ENCODE measurements around the gene RIPPLY1.
"Not testable (repeated sequence)": the region's sequence is repeated elsewhere in the genome, so short reads cannot be mapped to it uniquely, and the experiment has no call there.

RIPPLY1 gene

DNA sequence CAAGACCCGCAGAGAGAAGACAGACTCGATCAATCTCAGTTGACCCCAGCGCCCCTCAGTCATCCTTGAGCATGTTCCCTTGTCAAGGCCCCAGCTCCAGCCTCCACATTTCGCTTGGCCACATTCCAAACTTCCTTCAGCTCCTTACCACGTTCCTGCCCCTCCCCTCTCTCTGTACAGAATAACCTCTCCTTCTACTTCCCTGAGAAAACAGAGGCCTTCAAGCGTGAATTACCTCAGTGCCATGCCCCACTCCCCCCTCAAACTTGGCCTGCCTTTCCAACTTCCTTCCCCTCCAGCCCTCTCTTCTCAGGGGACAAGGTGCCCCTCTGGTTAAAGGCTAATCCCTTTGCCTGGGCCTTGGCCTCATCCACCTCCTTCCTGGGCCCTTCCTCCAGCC lies 3.2 kb upstream of the RIPPLY1 start:
- DNase-seq, result no peak

DNA sequence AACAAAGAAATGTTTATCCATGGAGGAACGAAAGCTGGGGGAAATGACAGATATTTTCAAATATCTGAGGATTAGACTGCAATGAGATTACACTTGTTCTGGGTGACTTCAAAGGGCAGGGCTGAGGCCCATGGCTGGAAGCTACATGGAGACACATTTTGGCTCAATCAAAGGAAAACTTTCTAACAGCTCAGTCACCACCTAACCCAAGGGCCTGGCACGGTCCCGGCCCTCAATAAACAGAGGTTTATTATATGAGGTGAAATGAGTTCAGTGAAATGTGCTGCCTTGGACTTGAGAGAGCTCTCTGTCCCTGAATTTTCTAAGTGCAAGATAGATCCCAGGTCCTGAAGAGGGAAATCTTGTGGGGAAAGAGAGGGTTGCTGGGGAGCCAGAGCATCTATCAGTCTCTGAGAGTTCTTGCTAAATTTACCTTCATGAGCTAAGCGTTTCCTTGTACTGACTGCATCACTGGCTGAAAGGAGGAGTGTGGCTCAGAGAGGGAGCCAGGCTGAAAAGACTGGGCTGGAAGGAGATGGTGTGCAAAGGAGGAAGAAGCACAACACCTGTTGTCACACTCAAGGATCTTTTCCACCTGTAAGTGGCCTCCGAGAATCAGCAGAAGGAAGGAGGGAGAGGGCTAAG lies 2.0 kb upstream of the RIPPLY1 start:
- no peak for DNase-seq

DNA sequence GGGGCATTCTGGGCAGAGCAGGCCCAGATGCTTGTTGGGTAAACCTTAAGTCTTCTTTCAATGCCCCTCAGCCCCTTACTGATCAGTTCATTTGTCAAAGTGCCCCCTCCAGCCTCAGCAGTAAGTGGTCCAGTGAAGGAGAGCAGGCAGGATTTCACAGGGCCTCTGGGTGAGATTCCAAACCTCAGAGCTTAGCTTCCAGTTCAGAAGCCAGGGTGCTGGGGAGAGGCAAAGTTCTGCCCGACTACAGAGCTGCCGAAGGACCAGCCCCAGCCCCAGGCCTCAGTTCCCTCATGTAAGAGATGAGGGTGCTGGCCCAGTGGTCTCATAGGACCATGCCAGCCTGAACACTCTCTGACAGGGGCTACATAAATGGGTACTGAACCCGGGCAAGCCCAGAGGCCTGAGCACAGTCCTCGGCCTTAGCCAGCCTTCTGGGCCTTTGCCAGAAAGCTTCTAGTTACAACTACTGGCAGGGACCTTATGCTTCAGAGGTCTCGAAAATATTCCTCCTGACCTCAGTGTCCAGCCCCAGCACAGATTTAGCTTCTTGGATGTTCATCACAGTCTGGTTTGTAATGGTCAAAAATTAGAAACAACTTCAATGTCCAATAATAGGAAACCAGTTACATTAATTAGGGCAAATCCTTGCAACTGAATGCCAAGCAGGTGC lies 851 bp upstream of the RIPPLY1 start:
- DNase-seq, result no peak

DNA sequence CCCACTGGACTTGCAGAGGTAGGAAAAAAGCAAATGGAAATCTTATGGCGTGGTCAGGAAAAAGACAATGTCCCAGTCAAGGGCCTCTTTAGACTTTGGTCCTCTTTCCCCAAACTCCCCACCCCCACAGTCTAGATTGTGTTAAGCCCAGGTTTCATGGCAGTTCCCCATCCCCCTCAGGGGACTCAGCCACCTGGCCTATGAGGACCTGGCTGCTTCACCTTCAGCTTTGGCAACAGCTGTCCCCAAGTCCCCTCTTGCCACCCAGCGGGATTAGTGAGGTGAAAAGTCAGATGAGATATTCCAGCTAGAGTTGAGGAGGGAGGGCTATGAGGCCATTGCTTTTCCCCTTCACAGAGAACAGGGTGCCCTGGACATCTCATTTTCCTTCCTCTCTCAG lies 457 bp downstream of the RIPPLY1 start:
- no peak for DNase-seq

DNA sequence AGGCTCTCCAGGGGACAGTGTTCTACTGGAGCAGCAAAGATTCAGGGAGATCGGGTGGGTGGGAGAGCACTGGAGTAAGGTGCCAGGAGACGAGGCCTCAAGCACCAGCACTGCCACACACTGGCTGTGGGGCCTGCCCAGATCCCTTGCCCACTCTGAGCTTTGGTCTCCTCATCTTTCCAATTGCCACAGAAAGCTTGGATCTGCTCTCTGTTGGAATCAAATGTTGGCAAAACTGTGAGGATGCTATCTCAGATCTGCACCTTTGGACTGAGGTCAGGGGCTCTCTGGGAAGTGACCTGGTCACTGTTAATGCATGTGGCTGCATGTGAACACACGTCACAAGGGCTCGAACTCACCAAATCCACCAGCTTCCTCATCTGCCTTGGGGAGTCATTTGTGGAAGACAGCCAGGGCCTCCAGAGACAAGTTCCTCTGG lies 1.3 kb downstream of the RIPPLY1 start:
- no peak for DNase-seq

DNA sequence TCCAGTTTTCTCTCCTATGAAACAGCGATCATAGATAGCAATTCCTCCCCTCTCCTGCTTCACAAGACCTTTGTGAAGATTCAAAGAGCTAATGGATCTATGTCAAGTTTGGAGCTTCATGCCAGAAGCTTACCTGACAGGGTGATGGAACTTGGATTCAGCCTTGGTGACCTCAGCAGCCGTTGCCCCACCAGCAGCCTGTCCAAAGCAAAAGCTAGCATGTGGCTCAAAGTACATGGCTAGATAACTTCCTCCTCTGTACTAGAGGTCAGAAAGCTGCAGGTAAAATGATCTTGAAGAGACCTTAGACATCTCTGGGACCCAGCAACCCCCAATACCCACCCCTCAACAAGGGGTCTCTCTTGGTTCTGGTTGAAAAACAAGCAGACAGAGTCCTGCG lies 1.8 kb downstream of the RIPPLY1 start:
- DNase-seq, result no peak

DNA sequence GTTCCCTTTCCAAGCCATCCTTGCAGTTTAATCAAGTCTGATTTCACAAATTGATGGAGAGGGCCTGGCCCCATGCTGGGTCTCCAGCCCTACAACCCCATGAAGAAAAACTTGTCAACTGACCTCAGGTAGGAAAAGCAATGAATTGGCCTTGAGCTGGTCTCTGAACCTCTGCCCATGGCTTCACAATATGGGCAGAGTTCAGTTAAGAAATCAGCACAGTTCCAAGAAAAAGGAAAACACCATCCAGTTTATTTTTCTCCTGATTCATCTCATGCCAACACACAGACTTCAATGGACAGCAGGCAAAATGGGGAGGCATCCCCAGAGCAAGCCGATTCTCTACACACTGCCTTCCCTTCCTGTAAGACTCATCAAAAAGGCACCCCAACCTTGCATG lies 3.3 kb downstream of the RIPPLY1 start:
- no peak for DNase-seq

DNA sequence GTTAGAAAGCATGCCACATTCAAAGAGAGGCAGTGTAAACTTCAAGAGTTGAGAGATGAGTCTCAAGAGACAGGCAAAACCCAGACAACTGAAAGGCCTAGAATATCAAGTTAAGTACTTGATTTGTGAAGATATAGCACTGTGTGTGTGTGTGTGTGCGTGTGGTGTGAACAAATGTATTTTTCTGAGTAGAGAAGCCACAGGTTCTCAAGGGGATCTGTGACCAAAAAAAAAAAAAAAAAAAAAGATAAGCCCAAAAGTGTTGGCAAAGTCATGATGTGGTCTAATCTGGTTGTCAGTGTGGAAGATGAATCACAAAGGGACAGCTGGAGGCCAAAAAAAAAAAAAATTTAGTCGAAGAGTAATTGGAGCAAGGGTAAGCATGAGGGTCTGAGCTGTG lies 3.9 kb downstream of the RIPPLY1 start:
- DNase-seq, result no peak

DNA sequence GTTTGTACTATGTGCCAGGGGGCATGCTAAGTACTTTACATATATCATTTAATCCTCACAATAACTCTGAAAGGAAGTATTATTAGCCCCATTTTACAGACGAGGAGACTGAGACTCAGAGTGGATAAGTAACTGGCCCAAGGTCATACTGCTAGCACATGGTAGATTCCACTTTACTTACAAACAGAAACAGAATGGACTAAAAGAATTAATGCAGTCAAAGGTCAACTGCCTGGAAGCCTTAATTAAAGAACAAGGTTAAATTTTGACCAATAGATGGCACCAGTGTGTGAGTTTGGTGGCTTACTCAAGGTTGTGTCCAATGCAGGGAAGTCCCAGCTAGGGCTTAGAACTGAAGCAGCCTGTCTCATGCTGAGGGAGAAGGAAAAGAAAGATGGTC lies 4.7 kb downstream of the RIPPLY1 start:
- peak; percentile 7 for DNase-seq

DNA sequence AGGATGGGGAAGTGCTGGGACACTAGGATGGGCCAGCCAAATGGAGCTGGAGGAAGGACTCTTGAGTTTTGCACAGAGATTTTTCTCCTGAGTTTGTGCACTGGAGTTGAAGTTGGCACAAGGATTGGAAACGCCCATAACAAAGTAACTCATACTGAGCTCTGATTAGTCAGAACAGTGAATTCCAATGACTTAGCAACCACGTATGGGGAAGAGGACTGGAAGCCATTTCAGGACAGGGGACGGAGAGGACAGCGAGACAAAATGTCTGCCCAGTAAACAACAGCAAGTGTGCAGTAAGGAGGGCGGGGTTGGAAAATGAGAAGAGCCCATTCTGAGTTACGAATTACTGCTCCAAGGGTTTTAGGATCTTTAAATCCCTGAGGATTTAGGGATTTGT lies 5.9 kb downstream of the RIPPLY1 start:
- no peak for DNase-seq

DNA sequence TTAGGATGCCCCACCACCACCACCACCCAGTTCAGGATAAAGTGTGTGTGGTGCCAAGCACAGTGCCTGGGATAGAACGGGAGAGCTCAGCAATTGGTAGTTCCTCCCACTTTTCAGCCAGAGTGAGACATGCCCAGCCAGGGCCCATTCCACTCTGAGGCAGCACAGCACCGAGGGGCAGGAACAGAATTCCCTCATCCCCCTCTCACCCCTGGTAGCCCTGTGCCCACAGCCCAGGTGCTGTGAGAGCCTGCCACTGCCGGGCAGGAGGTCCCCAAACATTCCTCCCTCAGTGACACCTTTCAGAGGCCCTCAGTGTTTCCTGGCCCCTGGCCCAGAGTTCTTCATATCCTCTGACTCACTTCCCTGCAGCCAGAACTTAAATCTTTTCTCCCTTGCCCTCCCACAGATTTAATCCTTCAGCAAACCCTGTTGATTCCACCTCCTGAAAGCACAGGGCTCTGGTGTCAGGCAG lies 8.1 kb downstream of the RIPPLY1 start:
- DNase-seq, result no peak

DNA sequence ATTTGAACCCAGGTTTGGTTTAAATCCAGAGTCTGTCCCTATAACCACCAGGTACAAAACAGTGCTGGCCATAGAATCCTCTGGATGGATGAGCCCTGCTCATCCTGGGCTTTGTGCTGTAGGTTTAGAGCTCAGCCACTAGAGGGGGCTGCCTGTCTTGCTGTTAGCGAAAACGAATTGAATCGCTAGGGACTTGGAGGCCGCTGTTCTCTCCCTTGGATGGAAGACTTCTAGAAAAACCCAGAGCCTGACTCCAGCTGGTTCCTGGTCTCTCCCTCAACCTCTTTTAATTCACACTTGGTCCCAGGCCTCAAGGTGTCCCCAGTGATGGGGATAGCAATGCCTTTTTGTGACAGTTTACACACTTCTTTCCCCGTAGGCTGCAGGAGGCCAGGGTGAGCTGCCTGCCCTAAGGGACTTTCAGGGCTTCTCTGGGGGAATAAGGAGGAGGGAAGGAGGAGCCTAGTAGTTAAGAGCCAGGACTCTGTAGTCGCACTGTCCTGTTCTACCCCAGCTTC lies 8.7 kb downstream of the RIPPLY1 start:
- peak; percentile 67 for DNase-seq

DNA sequence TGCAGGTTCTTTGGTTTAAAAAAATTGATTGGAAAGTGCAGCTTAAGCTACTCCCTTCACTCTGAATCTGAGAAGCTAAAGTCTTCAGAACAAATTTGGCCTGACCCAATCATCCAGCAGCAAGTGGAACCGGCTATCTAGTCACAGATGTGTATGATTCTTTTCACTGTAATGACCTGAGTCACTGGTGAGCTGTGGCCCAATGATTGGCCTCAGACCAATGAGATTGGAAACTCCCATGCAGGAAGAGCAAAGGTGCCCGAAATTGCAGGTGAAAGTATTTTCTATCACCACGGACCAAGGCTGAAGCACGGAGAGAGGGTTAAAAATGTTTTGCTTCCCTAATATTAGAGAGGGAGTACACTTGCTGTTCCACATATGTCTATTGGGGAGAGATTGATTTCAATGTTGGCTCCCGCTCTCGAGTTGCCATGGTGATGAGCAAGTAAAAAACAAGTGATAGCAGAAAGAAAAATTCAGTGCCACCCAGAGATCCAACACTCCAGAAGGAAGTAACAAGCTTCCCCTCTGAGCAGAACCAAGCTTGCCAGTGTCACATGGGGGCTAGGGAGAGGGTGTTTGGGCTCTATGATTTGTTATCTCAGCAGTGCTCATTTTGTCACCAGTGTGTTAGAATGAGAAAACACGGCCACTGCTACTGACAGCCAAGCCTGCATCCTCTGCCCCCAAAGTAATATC lies 11.2 kb downstream of the RIPPLY1 start:
- no peak for DNase-seq

DNA sequence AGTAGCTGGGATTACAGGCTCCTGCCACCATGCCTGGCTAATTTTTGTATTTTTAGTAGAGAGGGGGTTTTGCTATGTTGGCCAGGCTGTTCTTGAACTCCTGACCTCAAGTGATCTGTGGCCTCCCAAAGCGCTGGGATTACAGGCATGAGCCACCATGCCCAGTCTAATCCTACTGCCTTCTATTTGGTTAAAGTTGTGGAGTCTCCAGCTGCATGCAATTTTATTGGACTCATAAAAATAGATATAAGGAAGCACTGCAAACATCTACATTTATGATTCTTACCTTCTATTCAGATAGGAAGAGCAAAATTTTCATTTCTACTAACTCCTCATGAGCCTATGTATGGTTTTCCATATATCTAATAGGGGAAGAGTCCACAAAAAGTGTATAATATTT lies 13.7 kb downstream of the RIPPLY1 start:
- no peak for DNase-seq

DNA sequence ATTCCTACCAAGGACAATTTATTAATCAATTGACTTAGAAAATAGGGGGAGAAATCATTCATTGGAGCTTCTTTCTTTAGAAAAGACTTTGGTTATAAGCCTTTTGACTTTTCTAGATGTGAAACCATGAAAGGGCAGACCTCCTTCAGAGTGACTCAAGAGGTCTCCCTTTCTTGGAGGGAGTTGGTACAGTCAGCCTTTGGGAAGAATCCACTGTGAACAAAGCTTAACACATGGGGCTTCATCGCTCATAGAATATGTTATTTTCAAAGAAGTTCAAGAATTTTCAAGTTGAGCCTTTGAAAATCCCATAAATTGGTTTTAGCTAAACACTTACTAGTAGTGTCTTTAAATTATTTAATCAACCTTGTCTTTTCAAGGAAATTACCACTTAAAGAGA lies 28.0 kb downstream of the RIPPLY1 start:
- no peak for DNase-seq

DNA sequence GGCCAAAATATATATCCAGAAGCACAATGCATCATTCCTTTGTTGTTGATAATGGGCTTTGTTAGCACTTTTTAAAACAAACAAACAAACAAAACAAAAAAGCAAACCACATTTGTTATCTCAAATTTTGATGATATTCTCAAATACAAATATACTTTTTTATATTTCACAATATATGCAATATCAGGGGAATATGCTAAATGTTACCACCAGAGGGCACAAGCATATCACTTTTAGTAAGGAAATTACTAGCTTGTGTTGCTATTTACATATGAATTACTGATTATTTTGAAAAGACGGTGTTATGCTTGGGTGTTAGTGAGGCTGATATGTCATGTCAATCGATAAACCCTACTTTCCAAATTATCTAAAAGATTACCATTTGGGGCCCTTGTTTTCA lies 29.1 kb downstream of the RIPPLY1 start:
- no peak for DNase-seq

DNA sequence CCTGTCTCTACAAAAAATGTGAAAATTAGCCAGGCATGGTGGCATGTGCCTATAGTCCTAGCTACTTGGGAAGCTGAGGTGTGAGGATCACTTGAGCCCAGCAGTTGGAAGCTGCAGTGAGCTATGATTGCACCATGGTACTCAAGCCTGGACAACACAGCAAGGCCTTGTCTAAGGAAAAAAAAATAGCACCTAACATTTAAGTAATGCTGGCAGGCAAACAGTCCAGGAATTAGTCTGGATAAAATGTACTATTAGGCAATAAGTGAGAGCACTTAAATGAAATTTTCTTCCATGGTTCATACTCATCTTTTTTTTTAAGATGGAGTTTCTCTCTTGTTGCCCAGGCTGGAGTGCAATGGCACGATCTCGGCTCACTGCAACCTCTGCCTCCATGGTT lies 30.3 kb downstream of the RIPPLY1 start:
- not testable (repeated sequence) for DNase-seq

DNA sequence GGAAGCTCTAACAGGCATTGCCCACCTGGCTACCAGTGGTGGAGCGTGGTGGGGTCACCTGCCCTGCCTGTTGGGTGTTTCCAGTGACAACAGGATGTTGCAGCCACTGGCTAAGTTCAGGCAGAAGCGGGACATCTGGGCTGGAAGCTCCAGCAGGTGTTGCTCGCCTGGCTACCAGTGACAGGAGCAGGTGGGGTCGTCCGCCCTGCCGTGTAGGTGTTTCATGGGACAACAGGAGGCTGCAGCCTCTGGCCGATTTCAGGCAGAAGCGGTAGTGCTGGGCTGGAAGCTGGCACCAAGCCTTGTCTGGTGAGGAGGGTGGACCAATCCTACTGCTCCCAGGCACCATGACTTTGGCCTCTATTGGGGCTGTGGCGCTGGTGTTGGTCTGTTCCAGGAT lies 39.4 kb downstream of the RIPPLY1 start:
- DNase-seq, result no peak

DNA sequence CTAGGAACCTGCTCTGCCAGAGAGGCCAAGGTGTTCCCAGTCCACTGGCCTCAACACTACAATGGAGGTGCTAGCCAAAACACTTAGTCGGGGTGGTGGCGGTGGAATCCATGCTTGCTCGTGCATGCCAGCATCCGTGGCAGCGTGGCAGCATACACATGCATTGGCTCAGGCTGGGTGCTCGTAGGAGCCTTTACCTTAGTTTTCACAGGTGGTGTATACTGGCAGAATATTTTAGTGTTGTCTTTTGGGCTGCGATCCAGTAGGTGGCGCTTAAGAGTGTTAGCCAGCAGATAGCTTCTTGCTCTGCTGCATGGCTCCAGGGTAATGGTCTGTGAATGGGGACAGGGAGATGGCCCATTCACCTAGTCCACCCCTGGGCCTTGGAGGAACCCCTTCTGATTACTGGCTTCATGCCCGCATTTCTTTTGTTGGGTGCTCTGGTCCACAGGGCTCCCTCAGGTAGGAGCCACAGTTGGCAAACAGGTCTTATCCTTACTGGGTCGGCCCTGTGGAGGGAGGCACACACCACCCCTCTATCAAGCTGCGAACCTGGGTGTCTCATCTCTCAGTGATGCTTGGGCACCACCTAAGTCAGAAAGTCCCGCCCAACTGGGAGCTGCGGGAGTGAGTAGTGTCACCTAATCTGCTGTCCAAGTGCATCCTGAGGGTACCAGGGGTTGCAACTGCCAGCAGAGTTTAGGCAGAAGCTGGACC lies 40.0 kb downstream of the RIPPLY1 start:
- no peak for DNase-seq
